MM.1S (cell line): ENCODE data around the gene APOA1.

ENCODE experiments used
- DNase-seq: peaks from one replicate; pipeline ENCODE4 v3.0.0-alpha.2; 2015
- H2AFZ ChIP-seq: fragments of 300-600 bp; sonication (generic); 2 replicates; pipeline ENCODE4 v1.6.0; 2016; ENCODE audit warnings: antibody characterized with exemption, low read length
- H3F3A ChIP-seq: fragments of 300-600 bp; sonication (generic); 2 replicates; pipeline ENCODE4 v1.6.1; 2016; ENCODE audit warnings: mild to moderate bottlenecking, antibody characterized with exemption, low read length, moderate library complexity, mixed read lengths; ENCODE audit not compliant: insufficient read depth
- H3K27ac ChIP-seq: fragments of 300-600 bp; sonication (generic); 2 replicates; pipeline ENCODE4 v1.5.1; 2016; ENCODE audit warnings: mild to moderate bottlenecking, low read length
- H3K27me3 ChIP-seq: fragments of 300-600 bp; sonication (generic); replicated peaks from 2 replicates; pipeline ENCODE4 v1.6.0; 2016; ENCODE audit warnings: low read length; ENCODE audit not compliant: insufficient read depth
- H3K36me3 ChIP-seq: fragments of 300-600 bp; sonication (generic); replicated peaks from 2 replicates; pipeline ENCODE4 v1.6.1; 2016; ENCODE audit warnings: mild to moderate bottlenecking, low read length, mixed read lengths; ENCODE audit not compliant: insufficient read depth
- H3K4me1 ChIP-seq: fragments of 300-600 bp; sonication (generic); 2 replicates; pipeline ENCODE4 v1.6.1; 2016; ENCODE audit warnings: low read length, mixed read lengths
- H3K4me2 ChIP-seq: fragments of 300-600 bp; sonication (generic); 2 replicates; pipeline ENCODE4 v1.6.0; 2016; ENCODE audit warnings: low read depth, low read length
- H3K4me3 ChIP-seq: fragments of 300-600 bp; sonication (generic); 2 replicates; pipeline ENCODE4 v1.5.1; 2016; ENCODE audit warnings: low read length, mixed read lengths
- H3K79me2 ChIP-seq: fragments of 300-600 bp; sonication (generic); 2 replicates; pipeline ENCODE4 v1.6.1; 2016; ENCODE audit warnings: mixed run types, low read length, mixed read lengths
- H3K9ac ChIP-seq: fragments of 300-600 bp; sonication (generic); 2 replicates; pipeline ENCODE4 v1.6.1; 2016; ENCODE audit warnings: low read length, mixed read lengths
- H3K9me2 ChIP-seq: fragments of 300-600 bp; sonication (generic); replicated peaks from 2 replicates; pipeline ENCODE4 v1.6.1; 2016; ENCODE audit warnings: mild to moderate bottlenecking, low read length, mixed read lengths; ENCODE audit not compliant: insufficient read depth
- H3K9me3 ChIP-seq: fragments of 300-600 bp; sonication (generic); replicated peaks from 2 replicates; pipeline ENCODE4 v1.6.1; 2016; ENCODE audit warnings: mild to moderate bottlenecking, low read length, mixed read lengths; ENCODE audit not compliant: insufficient read depth
- H4K20me1 ChIP-seq: fragments of 300-600 bp; sonication (generic); 2 replicates; pipeline ENCODE4 v1.6.1; 2016; ENCODE audit warnings: mild to moderate bottlenecking, low read length, moderate library complexity, mixed read lengths; ENCODE audit not compliant: insufficient read depth
- EZH2 ChIP-seq: fragments of 300-600 bp; sonication (generic); optimal IDR thresholded peaks from 2 replicates; pipeline ENCODE3; 2017; ENCODE audit warnings: low read depth, mild to moderate bottlenecking, antibody characterized with exemption, low read length, mixed read lengths
- EZH2phosphoT487 ChIP-seq: fragments of 300-600 bp; sonication (generic); IDR thresholded peaks from 2 replicates; pipeline ENCODE4 v1.6.1; 2018; ENCODE audit warnings: antibody characterized with exemption, low read length
- TF ChIP-seq, protein P1 (sequence below): fragments of 300-600 bp; sonication (generic); IDR thresholded peaks from 2 replicates; pipeline ENCODE4 v1.5.1; 2016; ENCODE audit warnings: antibody characterized with exemption, low read length, mixed read lengths

The APOA1 gene

DNA sequence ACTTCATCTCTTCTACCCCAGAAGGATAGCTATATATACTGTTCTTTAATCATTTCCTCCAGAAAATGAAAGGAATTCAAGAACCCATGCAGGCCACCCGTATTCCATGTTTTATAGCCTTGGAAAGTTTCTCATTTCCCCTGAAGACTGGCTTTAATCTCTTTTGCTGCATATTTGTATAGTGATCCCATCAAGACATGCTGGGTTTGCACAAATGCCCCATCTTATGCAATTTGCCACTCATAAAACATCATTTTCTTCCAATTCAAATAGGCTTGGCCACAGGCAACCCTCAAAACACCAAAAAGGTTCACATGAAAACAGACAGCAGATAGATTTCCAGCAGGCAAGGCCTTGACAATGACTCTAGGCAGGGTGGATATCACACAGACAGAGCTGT, 28.3 kb upstream of the APOA1 start:
- no peaks in the 10 kb centered on the region for H3F3A ChIP-seq
- no peak overlapping the region for H2AFZ ChIP-seq
- H3K27me3 ChIP-seq, result no peaks in the 10 kb centered on the region
- H3K27ac ChIP-seq, result no peak overlapping the region
- H3K9me2 ChIP-seq, result no peaks in the 10 kb centered on the region
- no peak overlapping the region for H3K4me3 ChIP-seq
- H3K36me3 ChIP-seq, result 0 out of 2 replicates have a peak, but pooled peaks cover 9% of the 10 kb centered on the region
- H3K9me3 ChIP-seq, result no peaks in the 10 kb centered on the region
- H3K4me2 ChIP-seq, result no peak overlapping the region
- H4K20me1 ChIP-seq, result no peaks in the 10 kb centered on the region
- no peaks in the 10 kb centered on the region for H3K79me2 ChIP-seq
- no peak for DNase-seq
- H3K9ac ChIP-seq, result no peak overlapping the region
- no peak for TF ChIP-seq EZH2phosphoT487
- TF ChIP-seq, protein P1, sequence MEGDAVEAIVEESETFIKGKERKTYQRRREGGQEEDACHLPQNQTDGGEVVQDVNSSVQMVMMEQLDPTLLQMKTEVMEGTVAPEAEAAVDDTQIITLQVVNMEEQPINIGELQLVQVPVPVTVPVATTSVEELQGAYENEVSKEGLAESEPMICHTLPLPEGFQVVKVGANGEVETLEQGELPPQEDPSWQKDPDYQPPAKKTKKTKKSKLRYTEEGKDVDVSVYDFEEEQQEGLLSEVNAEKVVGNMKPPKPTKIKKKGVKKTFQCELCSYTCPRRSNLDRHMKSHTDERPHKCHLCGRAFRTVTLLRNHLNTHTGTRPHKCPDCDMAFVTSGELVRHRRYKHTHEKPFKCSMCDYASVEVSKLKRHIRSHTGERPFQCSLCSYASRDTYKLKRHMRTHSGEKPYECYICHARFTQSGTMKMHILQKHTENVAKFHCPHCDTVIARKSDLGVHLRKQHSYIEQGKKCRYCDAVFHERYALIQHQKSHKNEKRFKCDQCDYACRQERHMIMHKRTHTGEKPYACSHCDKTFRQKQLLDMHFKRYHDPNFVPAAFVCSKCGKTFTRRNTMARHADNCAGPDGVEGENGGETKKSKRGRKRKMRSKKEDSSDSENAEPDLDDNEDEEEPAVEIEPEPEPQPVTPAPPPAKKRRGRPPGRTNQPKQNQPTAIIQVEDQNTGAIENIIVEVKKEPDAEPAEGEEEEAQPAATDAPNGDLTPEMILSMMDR, result no peak
- H3K4me1 ChIP-seq, result no peaks in the 10 kb centered on the region

DNA sequence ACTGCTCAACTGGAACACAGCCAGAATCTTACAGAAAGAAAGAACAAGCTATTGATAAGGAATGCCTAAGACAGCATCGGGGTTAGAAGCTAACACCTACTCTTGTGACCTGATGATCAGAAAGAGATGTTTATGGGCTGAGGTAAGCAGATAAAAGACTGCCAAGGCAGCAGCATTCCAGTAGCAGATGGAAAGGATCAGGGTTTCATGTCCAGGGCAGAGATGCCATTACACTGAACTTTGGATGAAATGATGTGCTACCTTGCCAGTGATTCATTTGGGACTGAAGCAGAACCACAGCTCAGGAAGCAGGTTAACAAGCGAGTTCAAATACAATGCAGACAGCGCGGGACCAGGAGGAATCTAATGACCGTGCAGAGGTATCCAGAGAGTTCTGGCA, 27.1 kb upstream of the APOA1 start:
- DNase-seq, result no peak
- TF ChIP-seq EZH2 (no peak), EZH2phosphoT487 (no peak)
- TF ChIP-seq, protein P1, result no peak

DNA sequence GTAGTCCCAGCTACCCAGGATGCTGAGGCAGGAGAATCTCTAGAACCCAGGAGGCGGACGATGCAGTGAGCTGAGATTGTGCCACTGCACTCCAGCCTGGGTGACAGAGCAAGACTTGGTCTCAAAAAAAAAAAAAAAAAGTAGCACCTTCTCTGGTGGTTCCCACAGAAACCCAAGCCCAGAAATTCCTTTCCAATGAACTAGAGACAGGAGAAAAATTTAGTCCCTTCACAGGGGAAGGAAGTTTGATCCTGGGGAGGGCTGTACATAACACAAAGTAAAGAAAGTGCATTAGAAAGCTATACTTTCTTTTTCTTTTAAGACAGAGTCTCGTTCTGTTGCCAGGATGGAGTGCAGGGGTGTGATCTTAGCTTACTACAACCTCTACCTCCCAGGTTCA, 25.5 kb upstream of the APOA1 start:
- no peaks in the 10 kb centered on the region for H4K20me1 ChIP-seq
- no peak overlapping the region for H3K4me3 ChIP-seq
- DNase-seq, result no peak
- no peaks in the 10 kb centered on the region for H3K4me1 ChIP-seq
- 0 out of 2 replicates have a peak, but pooled peaks cover 12% of the 10 kb centered on the region for H3K36me3 ChIP-seq
- H3F3A ChIP-seq, result no peaks in the 10 kb centered on the region
- H3K27ac ChIP-seq, result no peak overlapping the region
- no peak overlapping the region for H3K9ac ChIP-seq
- no peaks in the 10 kb centered on the region for H3K27me3 ChIP-seq
- no peaks in the 10 kb centered on the region for H3K79me2 ChIP-seq
- no peaks in the 10 kb centered on the region for H3K9me3 ChIP-seq
- TF ChIP-seq, protein P1, result no peak
- no peak for TF ChIP-seq EZH2phosphoT487
- no peak for TF ChIP-seq EZH2
- no peak overlapping the region for H2AFZ ChIP-seq
- no peaks in the 10 kb centered on the region for H3K9me2 ChIP-seq
- H3K4me2 ChIP-seq, result no peak overlapping the region

More for the DNA sequence above, 27.1 kb upstream of the APOA1 start:
- no peak overlapping the region for H3K9ac ChIP-seq
- H3K4me2 ChIP-seq, result no peak overlapping the region
- H3K9me2 ChIP-seq, result no peaks in the 10 kb centered on the region
- H3K27ac ChIP-seq, result no peak overlapping the region
- no peaks in the 10 kb centered on the region for H3K4me1 ChIP-seq
- no peaks in the 10 kb centered on the region for H3K27me3 ChIP-seq
- H3K79me2 ChIP-seq, result no peaks in the 10 kb centered on the region
- H3K4me3 ChIP-seq, result no peak overlapping the region
- H2AFZ ChIP-seq, result no peak overlapping the region
- 0 out of 2 replicates have a peak, but pooled peaks cover 9% of the 10 kb centered on the region for H3K36me3 ChIP-seq
- no peaks in the 10 kb centered on the region for H3K9me3 ChIP-seq
- no peaks in the 10 kb centered on the region for H4K20me1 ChIP-seq
- no peaks in the 10 kb centered on the region for H3F3A ChIP-seq
